ENCODE results near the gene TRPM2.

TRPM2 gene

DNA sequence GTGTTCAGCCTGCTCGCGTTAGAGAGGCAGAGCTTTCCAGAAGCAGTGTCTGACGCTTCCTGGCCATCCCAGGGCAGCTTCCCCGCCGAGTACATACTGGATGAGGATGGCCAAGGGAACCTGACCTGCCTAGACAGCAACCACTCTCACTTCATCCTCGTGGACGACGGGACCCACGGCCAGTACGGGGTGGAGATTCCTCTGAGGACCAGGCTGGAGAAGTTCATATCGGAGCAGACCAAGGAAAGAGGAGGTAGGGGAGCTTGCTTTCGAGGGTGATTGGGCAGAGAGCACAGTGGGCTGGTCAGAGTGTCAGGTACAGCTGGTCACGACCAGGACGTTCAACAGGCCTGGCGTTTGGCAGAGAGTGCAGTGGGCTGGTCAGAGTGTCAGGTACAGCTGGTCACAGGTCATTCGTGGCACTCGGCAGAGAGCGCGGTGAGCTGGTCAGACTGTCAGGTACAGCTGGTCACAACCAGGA, 22.4 kb downstream of the TRPM2 start:
- H3K9ac ChIP-seq (ENCODE audit: low read depth, low read length): no peak overlapping the region
- no peaks in the 10 kb centered on the region for H3K79me2 ChIP-seq (ENCODE audit: insufficient read depth, low read length)
- H3K4me2 ChIP-seq (ENCODE audit: insufficient read depth, low read length): no peak overlapping the region
- H3K36me3 ChIP-seq (ENCODE audit: insufficient read depth, low read length): no peaks in the 10 kb centered on the region
- ATAC-seq (ENCODE audit: insufficient read depth, low read depth): no peak
- H3K9me3 ChIP-seq (ENCODE audit: insufficient read depth, low read length, severe bottlenecking): no peaks in the 10 kb centered on the region
- TF ChIP-seq EZH2 (IDR thresholded peaks at IDR 0.05; ENCODE audit: borderline replicate concordance, low read depth, low read length, severe bottlenecking): no peak
- TF ChIP-seq, protein P1, sequence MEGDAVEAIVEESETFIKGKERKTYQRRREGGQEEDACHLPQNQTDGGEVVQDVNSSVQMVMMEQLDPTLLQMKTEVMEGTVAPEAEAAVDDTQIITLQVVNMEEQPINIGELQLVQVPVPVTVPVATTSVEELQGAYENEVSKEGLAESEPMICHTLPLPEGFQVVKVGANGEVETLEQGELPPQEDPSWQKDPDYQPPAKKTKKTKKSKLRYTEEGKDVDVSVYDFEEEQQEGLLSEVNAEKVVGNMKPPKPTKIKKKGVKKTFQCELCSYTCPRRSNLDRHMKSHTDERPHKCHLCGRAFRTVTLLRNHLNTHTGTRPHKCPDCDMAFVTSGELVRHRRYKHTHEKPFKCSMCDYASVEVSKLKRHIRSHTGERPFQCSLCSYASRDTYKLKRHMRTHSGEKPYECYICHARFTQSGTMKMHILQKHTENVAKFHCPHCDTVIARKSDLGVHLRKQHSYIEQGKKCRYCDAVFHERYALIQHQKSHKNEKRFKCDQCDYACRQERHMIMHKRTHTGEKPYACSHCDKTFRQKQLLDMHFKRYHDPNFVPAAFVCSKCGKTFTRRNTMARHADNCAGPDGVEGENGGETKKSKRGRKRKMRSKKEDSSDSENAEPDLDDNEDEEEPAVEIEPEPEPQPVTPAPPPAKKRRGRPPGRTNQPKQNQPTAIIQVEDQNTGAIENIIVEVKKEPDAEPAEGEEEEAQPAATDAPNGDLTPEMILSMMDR (IDR thresholded peaks at IDR 0.05; ENCODE audit: borderline replicate concordance, extremely low read depth, low read length, poor library complexity, severe bottlenecking): no peak
- H2AFZ ChIP-seq (ENCODE audit: low read depth, low read length): no peak overlapping the region
- DNase-seq: no peak
- no peak overlapping the region for H3K27ac ChIP-seq (ENCODE audit: low read length)
- H3K4me1 ChIP-seq (ENCODE audit: insufficient read depth, low read length): no peaks in the 10 kb centered on the region
- H3K27me3 ChIP-seq (ENCODE audit: insufficient read depth, low read length, poor library complexity): no peaks in the 10 kb centered on the region
- no peaks in the 10 kb centered on the region for H4K20me1 ChIP-seq (ENCODE audit: insufficient read depth, low read length)
- no peak overlapping the region for H3K4me3 ChIP-seq (ENCODE audit: low read depth in 1 of 2, low read length in 2 of 2)

- Histone ChIP-seq H3K36me3 (ENCODE audit: insufficient read depth, low read length) (no peaks in the 10 kb centered on the region), H3K27me3 (ENCODE audit: insufficient read depth, low read length, poor library complexity) (no peaks in the 10 kb centered on the region), H3K9me3 (ENCODE audit: insufficient read depth, low read length, severe bottlenecking) (no peaks in the 10 kb centered on the region), H3K27ac (ENCODE audit: low read length) (no peak overlapping the region), H4K20me1 (ENCODE audit: insufficient read depth, low read length) (no peaks in the 10 kb centered on the region), H3K4me2 (ENCODE audit: insufficient read depth, low read length) (no peak overlapping the region), H3K9ac (ENCODE audit: low read depth, low read length) (no peak overlapping the region), H3K4me3 (ENCODE audit: low read depth in 1 of 2, low read length in 2 of 2) (no peak overlapping the region), H2AFZ (ENCODE audit: low read depth, low read length) (no peak overlapping the region), H3K79me2 (ENCODE audit: insufficient read depth, low read length) (no peaks in the 10 kb centered on the region), H3K4me1 (ENCODE audit: insufficient read depth, low read length) (no peaks in the 10 kb centered on the region)
- ATAC-seq (ENCODE audit: insufficient read depth, low read depth) (no peak), DNase-seq (no peak)
- TF ChIP-seq, protein P1 (IDR thresholded peaks at IDR 0.05; ENCODE audit: borderline replicate concordance, extremely low read depth, low read length, poor library complexity, severe bottlenecking): no peak
- no peak for TF ChIP-seq EZH2 (IDR thresholded peaks at IDR 0.05; ENCODE audit: borderline replicate concordance, low read depth, low read length, severe bottlenecking)
These were observed 23.2 kb downstream of the TRPM2 start for GRCh38 chr21:44376606-44377005.

DNA sequence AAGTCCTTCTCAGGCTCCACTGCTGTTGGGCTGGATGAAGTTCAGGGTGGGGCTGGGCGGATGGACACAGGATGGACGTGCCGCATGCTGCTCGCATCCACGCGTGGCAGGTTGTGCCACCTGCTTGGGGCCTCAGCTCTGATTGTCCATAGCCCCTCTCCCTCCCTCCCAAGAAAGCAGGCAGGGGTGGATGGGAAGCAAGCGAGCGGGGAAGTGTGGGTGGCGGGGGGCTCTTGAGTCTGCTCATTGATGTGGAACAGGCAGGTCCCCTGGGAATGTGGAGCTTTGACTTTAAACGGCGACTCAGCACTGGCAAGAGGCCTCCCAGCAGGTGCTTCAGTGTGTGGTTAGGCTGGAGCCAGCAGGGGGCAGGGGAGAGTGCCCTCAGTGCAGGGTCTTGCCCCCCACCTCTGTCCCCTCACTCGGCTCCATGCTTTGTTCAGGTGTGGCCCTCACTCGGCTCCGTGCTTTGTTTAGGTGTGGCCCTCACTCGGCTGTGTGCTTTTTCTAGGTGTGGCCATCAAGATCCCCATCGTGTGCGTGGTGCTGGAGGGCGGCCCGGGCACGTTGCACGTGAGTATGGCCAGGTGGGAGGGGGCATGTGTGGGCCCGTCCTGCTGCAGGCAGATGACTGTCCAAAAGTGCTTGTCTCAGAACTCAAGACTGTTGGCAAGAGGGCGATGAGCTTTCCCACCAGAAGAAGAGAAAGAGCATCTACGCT, 23.9 kb downstream of the TRPM2 start:
- no peaks in the 10 kb centered on the region for H3K79me2 ChIP-seq (ENCODE audit: insufficient read depth, low read length)
- no peaks in the 10 kb centered on the region for H3K9me3 ChIP-seq (ENCODE audit: insufficient read depth, low read length, severe bottlenecking)
- no peaks in the 10 kb centered on the region for H3K4me1 ChIP-seq (ENCODE audit: insufficient read depth, low read length)
- no peak for TF ChIP-seq EZH2 (IDR thresholded peaks at IDR 0.05; ENCODE audit: borderline replicate concordance, low read depth, low read length, severe bottlenecking)
- TF ChIP-seq, protein P1 (IDR thresholded peaks at IDR 0.05; ENCODE audit: borderline replicate concordance, extremely low read depth, low read length, poor library complexity, severe bottlenecking): peak; percentile 54
- peak; percentile 72 for ATAC-seq (ENCODE audit: insufficient read depth, low read depth)
- peak; percentile 51 for DNase-seq
- H3K4me3 ChIP-seq (ENCODE audit: low read depth in 1 of 2, low read length in 2 of 2): no peak overlapping the region
- no peak overlapping the region for H2AFZ ChIP-seq (ENCODE audit: low read depth, low read length)
- H3K27ac ChIP-seq (ENCODE audit: low read length): no peak overlapping the region
- H3K4me2 ChIP-seq (ENCODE audit: insufficient read depth, low read length): no peak overlapping the region
- H3K9ac ChIP-seq (ENCODE audit: low read depth, low read length): no peak overlapping the region
- H3K36me3 ChIP-seq (ENCODE audit: insufficient read depth, low read length): no peaks in the 10 kb centered on the region
- no peaks in the 10 kb centered on the region for H4K20me1 ChIP-seq (ENCODE audit: insufficient read depth, low read length)
- H3K27me3 ChIP-seq (ENCODE audit: insufficient read depth, low read length, poor library complexity): no peaks in the 10 kb centered on the region

Data from DND-41 (cell line).